HUES48 (cell line): Measurements from ENCODE around the gene HEG1.

Source experiments
- H3K27ac ChIP-seq: one replicate; pipeline ENCODE4 v1.7.0; 2013; ENCODE audit warnings: low read depth, low read length, inconsistent platforms
- H3K27me3 ChIP-seq: 2 replicates; pipeline ENCODE4 v1.6.1; 2013; ENCODE audit warnings: mild to moderate bottlenecking, low read length; ENCODE audit not compliant: control insufficient read depth, insufficient read depth
- H3K36me3 ChIP-seq: 2 replicates; pipeline ENCODE4 v1.6.1; 2013; ENCODE audit warnings: low read length; ENCODE audit not compliant: control insufficient read depth, insufficient read depth
- H3K4me1 ChIP-seq: 2 replicates; pipeline ENCODE4 v1.6.1; 2013; ENCODE audit warnings: mild to moderate bottlenecking, low read length; ENCODE audit not compliant: control insufficient read depth, insufficient read depth
- H3K4me3 ChIP-seq: 2 replicates; pipeline ENCODE4 v1.5.1; 2013; ENCODE audit warnings: mild to moderate bottlenecking, low read depth, low read length
- H3K9ac ChIP-seq: 2 replicates; pipeline ENCODE4 v1.6.1; 2013; ENCODE audit warnings: mild to moderate bottlenecking, low read depth, low read length, moderate library complexity
- H3K9me3 ChIP-seq: 2 replicates; pipeline ENCODE4 v1.6.1; 2013; ENCODE audit warnings: low read length; ENCODE audit not compliant: control insufficient read depth, insufficient read depth

HEG1 gene

GRCh38 chr3:124950026-124950425, 105.8 kb downstream of the HEG1 start:
- peaks cover 6% of the 10 kb centered on the region for H3K4me1 ChIP-seq
- H3K4me3 ChIP-seq = no peak overlapping the region
- no peak overlapping the region for H3K9ac ChIP-seq
- no peaks in the 10 kb centered on the region for H3K9me3 ChIP-seq
- H3K27me3 ChIP-seq = no peaks in the 10 kb centered on the region
- no peak overlapping the region for H3K27ac ChIP-seq
- H3K36me3 ChIP-seq = no peaks in the 10 kb centered on the region

DNA sequence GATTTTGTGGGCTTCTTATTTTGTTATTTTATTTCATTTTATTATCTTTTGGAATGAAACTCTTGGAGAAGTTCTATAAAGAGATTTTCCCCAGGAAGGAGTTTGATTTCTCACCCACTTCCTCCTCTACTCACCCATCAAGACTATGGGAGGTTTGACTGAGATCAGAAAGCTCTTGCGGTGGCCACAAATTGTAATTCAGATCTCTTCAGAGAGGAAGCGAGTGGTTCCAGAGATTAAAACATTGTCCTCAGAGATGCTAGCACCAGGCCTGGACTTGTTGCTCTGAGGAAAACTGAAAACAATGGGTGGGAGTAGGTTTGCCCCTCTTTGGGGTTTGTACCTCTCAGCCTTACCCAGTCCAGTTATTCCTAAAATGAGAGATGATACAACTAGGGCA, 113.2 kb downstream of the HEG1 start:
- H3K36me3 ChIP-seq = no peaks in the 10 kb centered on the region
- no peaks in the 10 kb centered on the region for H3K4me1 ChIP-seq
- no peaks in the 10 kb centered on the region for H3K9me3 ChIP-seq
- no peak overlapping the region for H3K9ac ChIP-seq
- no peak overlapping the region for H3K27ac ChIP-seq
- H3K4me3 ChIP-seq = no peak overlapping the region
- no peaks in the 10 kb centered on the region for H3K27me3 ChIP-seq

DNA sequence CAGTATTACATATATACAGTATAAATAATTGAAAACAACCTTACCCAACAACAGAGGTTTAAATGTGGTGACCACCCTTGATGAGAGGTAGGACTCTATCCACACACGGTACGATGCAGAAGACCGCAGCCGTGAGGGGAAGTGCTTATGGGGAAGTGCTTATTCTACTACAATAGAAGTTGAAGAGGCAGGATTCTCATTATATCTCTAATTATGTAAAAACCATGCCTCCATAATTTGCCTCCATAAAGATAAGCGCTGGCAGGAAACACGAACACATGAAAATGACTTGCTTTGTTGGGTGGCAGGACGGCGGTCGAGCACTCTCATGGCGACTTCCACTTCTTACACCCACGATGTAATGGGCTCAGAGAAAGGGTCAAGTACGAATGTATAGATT, 114.0 kb downstream of the HEG1 start:
- Histone ChIP-seq H3K4me3 (no peak overlapping the region), H3K9me3 (no peaks in the 10 kb centered on the region), H3K9ac (no peak overlapping the region), H3K36me3 (no peaks in the 10 kb centered on the region), H3K27ac (no peak overlapping the region), H3K27me3 (no peaks in the 10 kb centered on the region), H3K4me1 (no peaks in the 10 kb centered on the region)

GRCh38 chr3:124939661-124940060, 116.1 kb downstream of the HEG1 start:
- Histone ChIP-seq H3K9ac (no peak overlapping the region), H3K27ac (no peak overlapping the region), H3K36me3 (no peaks in the 10 kb centered on the region), H3K4me3 (no peak overlapping the region), H3K9me3 (no peaks in the 10 kb centered on the region), H3K27me3 (no peaks in the 10 kb centered on the region), H3K4me1 (no peaks in the 10 kb centered on the region)

- no peaks in the 10 kb centered on the region for H3K36me3 ChIP-seq
- H3K27ac ChIP-seq = no peak overlapping the region
- no peaks in the 10 kb centered on the region for H3K27me3 ChIP-seq
- no peak overlapping the region for H3K4me3 ChIP-seq
- no peak overlapping the region for H3K9ac ChIP-seq
- no peaks in the 10 kb centered on the region for H3K4me1 ChIP-seq
- H3K9me3 ChIP-seq = no peaks in the 10 kb centered on the region
Observed at GRCh38 chr3:124938896-124939295, 116.9 kb downstream of the HEG1 start.

- H3K4me3 ChIP-seq = no peak overlapping the region
- H3K27me3 ChIP-seq = no peaks in the 10 kb centered on the region
- H3K9me3 ChIP-seq = no peaks in the 10 kb centered on the region
- H3K36me3 ChIP-seq = no peaks in the 10 kb centered on the region
- H3K9ac ChIP-seq = no peak overlapping the region
- no peaks in the 10 kb centered on the region for H3K4me1 ChIP-seq
- H3K27ac ChIP-seq = no peak overlapping the region
Observed at GRCh38 chr3:124937049-124937448, 118.7 kb downstream of the HEG1 start.

- Histone ChIP-seq H3K27me3 (no peaks in the 10 kb centered on the region), H3K4me3 (no peak overlapping the region), H3K36me3 (no peaks in the 10 kb centered on the region), H3K27ac (no peak overlapping the region), H3K9me3 (no peaks in the 10 kb centered on the region), H3K9ac (no peak overlapping the region), H3K4me1 (no peaks in the 10 kb centered on the region)
Observed at GRCh38 chr3:124935794-124936542, 119.8 kb downstream of the HEG1 start.

- H3K4me3 ChIP-seq = no peak overlapping the region
- no peaks in the 10 kb centered on the region for H3K4me1 ChIP-seq
- H3K9ac ChIP-seq = no peak overlapping the region
- no peaks in the 10 kb centered on the region for H3K9me3 ChIP-seq
- no peaks in the 10 kb centered on the region for H3K36me3 ChIP-seq
- H3K27ac ChIP-seq = no peak overlapping the region
- no peaks in the 10 kb centered on the region for H3K27me3 ChIP-seq
Observed at GRCh38 chr3:124935264-124935663, 120.5 kb downstream of the HEG1 start.

GRCh38 chr3:124934577-124934976, 121.2 kb downstream of the HEG1 start, which contains the start of gene MUC13:
MUC13 (minus strand) TSS chr3:124934751; CDS start chr3:124934712, 39 bp downstream.
- no peaks in the 10 kb centered on the region for H3K4me1 ChIP-seq
- H3K9ac ChIP-seq = no peak within 1 kb of the TSS
- H3K4me3 ChIP-seq = no peak within 1 kb of the TSS
- H3K36me3 ChIP-seq = no peaks in the 10 kb centered on the region
- H3K9me3 ChIP-seq = no peaks in the 10 kb centered on the region
- no peaks in the 10 kb centered on the region for H3K27me3 ChIP-seq
- no peak within 1 kb of the TSS for H3K27ac ChIP-seq

DNA sequence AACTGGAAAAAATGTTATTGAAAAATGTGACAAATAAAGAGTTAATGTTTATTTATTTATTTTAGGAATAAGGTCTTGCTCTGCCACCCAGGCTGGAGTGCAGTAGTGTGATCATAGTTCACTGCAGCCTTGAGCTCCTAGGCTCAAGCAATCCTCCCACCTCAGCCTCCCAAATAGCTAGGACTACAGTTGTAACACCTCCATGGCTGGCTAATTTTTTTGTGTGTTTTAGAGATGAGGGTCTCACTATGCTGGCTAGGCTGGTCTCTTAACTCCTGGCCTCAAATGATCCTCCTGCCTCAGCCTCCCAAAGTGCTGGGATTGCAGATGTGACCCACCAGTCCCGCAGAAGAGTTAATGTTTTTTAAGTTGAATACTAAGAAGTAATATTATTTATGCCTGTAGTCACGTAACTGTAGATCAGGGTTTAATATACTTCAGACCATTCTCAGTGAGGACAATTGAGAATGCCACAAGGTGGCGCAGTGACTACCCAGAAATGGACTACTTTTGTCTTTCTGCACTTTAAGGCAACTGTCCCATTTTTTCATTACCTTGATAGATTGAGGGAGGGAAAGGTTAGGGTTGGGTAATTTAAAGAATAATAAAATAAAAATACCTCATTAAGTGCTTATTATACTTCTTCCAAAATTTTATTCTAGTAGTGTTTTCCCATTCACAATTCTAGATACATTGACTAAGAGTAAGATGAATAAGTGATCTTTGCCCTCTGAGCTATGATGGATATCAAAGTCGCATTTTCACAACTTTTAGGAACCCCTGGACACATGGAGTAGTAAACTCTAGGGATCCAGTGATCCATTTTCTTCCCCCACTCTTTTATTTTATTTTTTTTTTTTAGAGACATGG, 127.2 kb downstream of the HEG1 start:
- Histone ChIP-seq H3K36me3 (no peaks in the 10 kb centered on the region), H3K9ac (no peak overlapping the region), H3K27me3 (no peaks in the 10 kb centered on the region), H3K27ac (no peak overlapping the region), H3K4me3 (no peak overlapping the region), H3K9me3 (no peaks in the 10 kb centered on the region), H3K4me1 (no peaks in the 10 kb centered on the region)

DNA sequence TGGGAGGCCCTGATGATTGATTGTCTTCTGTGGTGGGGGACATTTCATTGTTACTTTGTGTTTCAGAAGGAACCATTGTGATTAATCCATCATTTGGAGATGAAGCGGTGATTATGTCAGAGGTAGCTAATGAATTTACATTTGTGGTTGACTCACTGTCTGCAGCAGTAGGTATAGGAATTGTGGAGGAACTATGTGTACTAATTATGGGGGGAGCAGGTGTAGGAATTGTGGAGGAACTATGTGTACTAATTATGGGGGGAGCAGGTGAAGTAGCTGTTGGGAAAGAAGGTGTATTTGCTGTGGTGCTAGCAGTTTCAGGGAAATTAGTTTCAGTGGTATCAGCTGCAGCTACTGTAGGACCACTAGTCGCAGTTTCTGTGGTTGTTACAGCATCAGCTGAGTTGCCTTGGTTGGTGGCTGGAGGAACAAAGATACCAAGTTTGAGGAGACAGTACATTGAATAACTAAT, 128.2 kb downstream of the HEG1 start:
- Histone ChIP-seq H3K27me3 (no peaks in the 10 kb centered on the region), H3K27ac (no peak overlapping the region), H3K9me3 (no peaks in the 10 kb centered on the region), H3K36me3 (no peaks in the 10 kb centered on the region), H3K4me1 (no peaks in the 10 kb centered on the region), H3K9ac (no peak overlapping the region), H3K4me3 (no peak overlapping the region)
